Caco-2 (cell line): ENCODE data around the gene DOCK3. TPM values are rescaled to one million over a fixed set of nuclear protein-coding genes. Genes with fewer than 3 reads are reported as not detected.

Source experiments
- BruUV-seq: library from RNA; stranded (reverse); fragments of 400-500 nt; replicated peaks from 2 replicates; lab custom pipeline; 2021; lab: Mats Ljungman, UMichigan
- CTCF ChIA-PET: fragments of 300-600 bp; sonication (Branson Sonifier 250); formaldehyde crosslinking; loops from one replicate; lab custom pipeline; 2022; ENCODE audit warnings: antibody characterized with exemption; lab: Charles Lee
- POLR2A ChIA-PET: fragments of 300-600 bp; sonication (Branson Sonifier 250); formaldehyde crosslinking; loops from one replicate; lab custom pipeline; 2022; ENCODE audit warnings: antibody characterized with exemption; lab: Charles Lee
- DNase-seq, 2 experiments: peaks; one replicate each; pipeline versions ENCODE4 v3.0.0 to v3.0.0-alpha.2; 2020 to 2022
- H3K27me3 ChIP-seq: replicated peaks from 2 replicates; pipeline ENCODE4 v1.6.0; 2011; ENCODE audit warnings: low read length; ENCODE audit not compliant: control insufficient read depth, insufficient read depth
- H3K36me3 ChIP-seq: 2 replicates; pipeline ENCODE4 v1.5.1; 2011; ENCODE audit warnings: low read length; ENCODE audit not compliant: control insufficient read depth, insufficient read depth
- H3K4me1 ChIP-seq: fragments of 250-450 bp; sonication (Bioruptor Pico); 2 replicates; pipeline ENCODE4 v1.5.1; 2020; ENCODE audit warnings: mild to moderate bottlenecking
- H3K4me3 ChIP-seq: 2 replicates; pipeline ENCODE4 v1.5.1; 2011; ENCODE audit warnings: low read depth, mild to moderate bottlenecking, control low read depth, low read length
- H3K9me3 ChIP-seq: fragments of 250-450 bp; sonication (Bioruptor Pico); 2 replicates; pipeline ENCODE4 v1.5.1; 2020; ENCODE audit warnings: mild to moderate bottlenecking, moderate library complexity
- H3K27ac Mint-ChIP-seq: one replicate; pipeline ENCODE4 v1.8.0; 2022; ENCODE audit warnings: mixed read lengths; ENCODE audit not compliant: unreplicated experiment
- H3K27me3 Mint-ChIP-seq: one replicate; pipeline ENCODE4 v1.8.0; 2022; ENCODE audit warnings: mixed read lengths; ENCODE audit not compliant: insufficient read depth, unreplicated experiment
- H3K36me3 Mint-ChIP-seq: one replicate; pipeline ENCODE4 v1.8.0; 2022; ENCODE audit warnings: mild to moderate bottlenecking, mixed read lengths; ENCODE audit not compliant: insufficient read depth, unreplicated experiment
- H3K4me1 Mint-ChIP-seq: one replicate; pipeline ENCODE4 v1.8.0; 2022; ENCODE audit warnings: low read depth, mixed read lengths; ENCODE audit not compliant: unreplicated experiment
- H3K4me3 Mint-ChIP-seq: one replicate; pipeline ENCODE4 v1.8.0; 2022; ENCODE audit warnings: mild to moderate bottlenecking, moderate library complexity, mixed read lengths; ENCODE audit not compliant: unreplicated experiment
- H3K9me3 Mint-ChIP-seq: one replicate; pipeline ENCODE4 v1.8.0; 2022; ENCODE audit warnings: mixed read lengths; ENCODE audit not compliant: unreplicated experiment
- intact Hi-C: fragments of 100-400 bp; cut with micrococcal nuclease; formaldehyde crosslinking; loops from one replicate; pipeline ENCODE4 v1.10.0; 2022; ENCODE audit not compliant: unreplicated experiment
- total RNA-seq: library from RNA; stranded (reverse); gene quantifications from 2 replicates; pipeline ENCODE4 v1.2.3, GENCODE V29; 2022
- TF ChIP-seq, protein P1 (sequence below), 2 experiments: fragments of 200-600 bp in 1 of 2; IDR thresholded peaks; 1 replicate in 1 of 2; 2 replicates in 1 of 2; pipeline versions ENCODE4 v1.5.1 to v1.8.0; 2011 to 2022; ENCODE audit warnings: antibody characterized with exemption in 1 of 2, control low read depth in 1 of 2, inconsistent platforms in 1 of 2, low read depth in 1 of 2, low read length in 1 of 2, mild to moderate bottlenecking in 1 of 2, moderate library complexity in 1 of 2; ENCODE audit not compliant: insufficient read depth in 1 of 2, severe bottlenecking in 1 of 2, unreplicated experiment in 1 of 2

The DOCK3 gene
- total RNA-seq, 1 experiment from 2014 or later, result 0.05 TPM

- Mint-ChIP-seq H3K27ac (no peak overlapping the region), H3K4me3 (no peak overlapping the region), H3K9me3 (no peaks in the 10 kb centered on the region), H3K4me1 (no peaks in the 10 kb centered on the region), H3K36me3 (no peaks in the 10 kb centered on the region), H3K27me3 (peaks cover 22% of the 10 kb centered on the region)
- no peaks in the 10 kb centered on the region for H3K36me3 ChIP-seq
- H3K27me3 ChIP-seq, result no peaks in the 10 kb centered on the region
- intact Hi-C loops, result no loop called here
- BruUV-seq, result no TSS peak
- DNase-seq, result no peak
- H3K9me3 ChIP-seq, result no peaks in the 10 kb centered on the region; the same call in 1 of the 2 replicates
- H3K4me1 ChIP-seq, result no peaks in the 10 kb centered on the region
- TF ChIP-seq, protein P1, sequence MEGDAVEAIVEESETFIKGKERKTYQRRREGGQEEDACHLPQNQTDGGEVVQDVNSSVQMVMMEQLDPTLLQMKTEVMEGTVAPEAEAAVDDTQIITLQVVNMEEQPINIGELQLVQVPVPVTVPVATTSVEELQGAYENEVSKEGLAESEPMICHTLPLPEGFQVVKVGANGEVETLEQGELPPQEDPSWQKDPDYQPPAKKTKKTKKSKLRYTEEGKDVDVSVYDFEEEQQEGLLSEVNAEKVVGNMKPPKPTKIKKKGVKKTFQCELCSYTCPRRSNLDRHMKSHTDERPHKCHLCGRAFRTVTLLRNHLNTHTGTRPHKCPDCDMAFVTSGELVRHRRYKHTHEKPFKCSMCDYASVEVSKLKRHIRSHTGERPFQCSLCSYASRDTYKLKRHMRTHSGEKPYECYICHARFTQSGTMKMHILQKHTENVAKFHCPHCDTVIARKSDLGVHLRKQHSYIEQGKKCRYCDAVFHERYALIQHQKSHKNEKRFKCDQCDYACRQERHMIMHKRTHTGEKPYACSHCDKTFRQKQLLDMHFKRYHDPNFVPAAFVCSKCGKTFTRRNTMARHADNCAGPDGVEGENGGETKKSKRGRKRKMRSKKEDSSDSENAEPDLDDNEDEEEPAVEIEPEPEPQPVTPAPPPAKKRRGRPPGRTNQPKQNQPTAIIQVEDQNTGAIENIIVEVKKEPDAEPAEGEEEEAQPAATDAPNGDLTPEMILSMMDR (IDR thresholded peaks at IDR 0.05; ENCODE audit: insufficient read depth in 1 of 2, low read depth in 1 of 2, low read length in 1 of 2, severe bottlenecking in 1 of 2, unreplicated experiment in 1 of 2), result no peak
- no peak overlapping the region for H3K4me3 ChIP-seq
- ChIA-PET POLR2A (no interaction called here), CTCF (no interaction called here)
These were observed 308.0 kb downstream of the DOCK3 start for GRCh38 chr3:50982540-50983325.

DNA sequence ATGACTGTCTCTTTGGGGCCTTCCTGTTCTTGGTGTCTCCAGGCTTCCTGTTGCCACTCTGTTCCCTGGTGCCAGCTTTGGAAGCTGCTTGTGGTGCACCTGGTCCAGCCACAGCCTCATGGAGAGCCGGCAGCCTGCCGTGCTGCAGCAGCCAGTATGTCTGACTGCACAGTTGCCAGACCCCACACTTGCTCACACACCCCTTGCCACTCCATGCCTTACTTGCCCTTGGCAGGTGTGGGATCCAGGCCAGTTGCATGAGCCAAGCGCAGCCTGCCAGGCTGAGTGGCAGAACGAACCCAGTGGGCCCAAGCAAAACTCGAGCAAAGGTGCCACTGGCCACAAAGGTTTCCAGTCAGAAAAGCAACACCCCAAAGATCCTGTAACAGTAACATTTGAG, 309.2 kb downstream of the DOCK3 start:
- H3K36me3 Mint-ChIP-seq, result no peaks in the 10 kb centered on the region
- H3K9me3 ChIP-seq, result no peaks in the 10 kb centered on the region; the same call in 1 of the 2 replicates
- H3K4me3 Mint-ChIP-seq, result no peak overlapping the region
- no TSS peak for BruUV-seq
- CTCF ChIA-PET, result no interaction called here
- H3K9me3 Mint-ChIP-seq, result no peaks in the 10 kb centered on the region
- H3K27ac Mint-ChIP-seq, result no peak overlapping the region
- TF ChIP-seq, protein P1 (IDR thresholded peaks at IDR 0.05; ENCODE audit: insufficient read depth in 1 of 2, low read depth in 1 of 2, low read length in 1 of 2, severe bottlenecking in 1 of 2, unreplicated experiment in 1 of 2), result no peak
- H3K27me3 Mint-ChIP-seq, result peaks cover 22% of the 10 kb centered on the region
- no peak for DNase-seq
- no peak overlapping the region for H3K4me3 ChIP-seq
- H3K4me1 Mint-ChIP-seq, result no peaks in the 10 kb centered on the region
- no peaks in the 10 kb centered on the region for H3K27me3 ChIP-seq
- no peaks in the 10 kb centered on the region for H3K4me1 ChIP-seq
- POLR2A ChIA-PET, result no interaction called here
- H3K36me3 ChIP-seq, result no peaks in the 10 kb centered on the region
- intact Hi-C loops, result no loop called here

GRCh38 chr3:50985893-50986292, 311.2 kb downstream of the DOCK3 start:
- Mint-ChIP-seq H3K9me3 (no peaks in the 10 kb centered on the region), H3K4me3 (no peak overlapping the region), H3K27ac (no peak overlapping the region), H3K36me3 (no peaks in the 10 kb centered on the region), H3K4me1 (no peaks in the 10 kb centered on the region), H3K27me3 (peaks cover 13% of the 10 kb centered on the region)
- Histone ChIP-seq H3K4me3 (no peak overlapping the region), H3K9me3 (no peaks in the 10 kb centered on the region; the same call in 1 of the 2 replicates), H3K4me1 (no peaks in the 10 kb centered on the region), H3K36me3 (no peaks in the 10 kb centered on the region), H3K27me3 (no peaks in the 10 kb centered on the region)
- POLR2A ChIA-PET, result no interaction called here
- CTCF ChIA-PET, result no interaction called here
- intact Hi-C loops, result no loop called here
- no TSS peak for BruUV-seq
- no peak for DNase-seq
- TF ChIP-seq, protein P1 (IDR thresholded peaks at IDR 0.05; ENCODE audit: insufficient read depth in 1 of 2, low read depth in 1 of 2, low read length in 1 of 2, severe bottlenecking in 1 of 2, unreplicated experiment in 1 of 2), result no peak
